HEK293T (cell line): Measurements from ENCODE around the gene FSTL4.

Source experiments
- CTCF ChIA-PET: fragments of 350-600 bp; formaldehyde crosslinking; extraction: SDS; loops from one replicate; lab custom pipeline; 2021; ENCODE audit warnings: antibody characterized with exemption, inconsistent platforms; lab: Yijun Ruan, JAX
- POLR2A ChIA-PET: fragments of 350-600 bp; formaldehyde crosslinking; extraction: SDS; loops from one replicate; lab custom pipeline; 2020; ENCODE audit warnings: antibody characterized with exemption, inconsistent platforms; lab: Yijun Ruan, JAX
- DNase-seq: peaks from one replicate; pipeline ENCODE4 v3.0.0; 2012; ENCODE audit warnings: mixed read lengths; ENCODE audit errors: extremely low spot score
- ARNT ChIP-seq: fragments of 450-650 bp; IDR thresholded peaks from 2 replicates; pipeline ENCODE4 v1.6.1; 2017; ENCODE audit warnings: mild to moderate bottlenecking
- BHLHE40 ChIP-seq: fragments of 450-650 bp; IDR thresholded peaks from 2 replicates; pipeline ENCODE4 v1.6.1; 2016; ENCODE audit warnings: mild to moderate bottlenecking, moderate library complexity, borderline replicate concordance
- CTBP1 ChIP-seq: fragments of 450-650 bp; IDR thresholded peaks from 2 replicates; pipeline ENCODE4 v1.6.1; 2016; ENCODE audit warnings: borderline replicate concordance
- ELF4 ChIP-seq: fragments of 450-650 bp; IDR thresholded peaks from 2 replicates; pipeline ENCODE4 v1.6.1; 2017; ENCODE audit warnings: antibody characterized with exemption
- FOXA1 ChIP-seq: fragments of 450-650 bp; IDR thresholded peaks from 2 replicates; pipeline ENCODE4 v1.6.1; 2016; ENCODE audit warnings: mild to moderate bottlenecking
- FOXK2 ChIP-seq: fragments of 450-650 bp; IDR thresholded peaks from 2 replicates; pipeline ENCODE4 v1.6.1; 2016; ENCODE audit warnings: mild to moderate bottlenecking
- FOXM1 ChIP-seq: fragments of 450-650 bp; IDR thresholded peaks from 2 replicates; pipeline ENCODE4 v1.6.1; 2017; ENCODE audit warnings: mild to moderate bottlenecking, borderline replicate concordance
- HDGF ChIP-seq: fragments of 450-650 bp; IDR thresholded peaks from 2 replicates; pipeline ENCODE4 v1.6.1; 2017; ENCODE audit warnings: antibody characterized with exemption, borderline replicate concordance
- L3MBTL2 ChIP-seq: fragments of 450-650 bp; conservative IDR thresholded peaks from 2 replicates; pipeline ENCODE4 v1.6.1; 2016; ENCODE audit warnings: mild to moderate bottlenecking
- LEF1 ChIP-seq: fragments of 450-650 bp; IDR thresholded peaks from 2 replicates; pipeline ENCODE4 v1.6.1; 2017; ENCODE audit warnings: mild to moderate bottlenecking, borderline replicate concordance
- NFRKB ChIP-seq: fragments of 450-650 bp; IDR thresholded peaks from 2 replicates; pipeline ENCODE4 v1.6.1; 2016; ENCODE audit warnings: mild to moderate bottlenecking, moderate library complexity
- SP1 ChIP-seq: fragments of 450-650 bp; IDR thresholded peaks from 2 replicates; pipeline ENCODE4 v1.6.1; 2017
- SUZ12 ChIP-seq: fragments of 450-650 bp; IDR thresholded peaks from 2 replicates; pipeline ENCODE4 v1.6.1; 2016; ENCODE audit warnings: mild to moderate bottlenecking
- TARDBP ChIP-seq: fragments of 450-650 bp; IDR thresholded peaks from 2 replicates; pipeline ENCODE4 v1.6.1; 2016
- ZNF384 ChIP-seq: fragments of 450-650 bp; IDR thresholded peaks from 2 replicates; pipeline ENCODE4 v1.6.1; 2016
- TF ChIP-seq, protein P1 (sequence below): fragments of 450-650 bp; IDR thresholded peaks from 2 replicates; pipeline ENCODE4 v1.6.1; 2016

The FSTL4 gene

DNA sequence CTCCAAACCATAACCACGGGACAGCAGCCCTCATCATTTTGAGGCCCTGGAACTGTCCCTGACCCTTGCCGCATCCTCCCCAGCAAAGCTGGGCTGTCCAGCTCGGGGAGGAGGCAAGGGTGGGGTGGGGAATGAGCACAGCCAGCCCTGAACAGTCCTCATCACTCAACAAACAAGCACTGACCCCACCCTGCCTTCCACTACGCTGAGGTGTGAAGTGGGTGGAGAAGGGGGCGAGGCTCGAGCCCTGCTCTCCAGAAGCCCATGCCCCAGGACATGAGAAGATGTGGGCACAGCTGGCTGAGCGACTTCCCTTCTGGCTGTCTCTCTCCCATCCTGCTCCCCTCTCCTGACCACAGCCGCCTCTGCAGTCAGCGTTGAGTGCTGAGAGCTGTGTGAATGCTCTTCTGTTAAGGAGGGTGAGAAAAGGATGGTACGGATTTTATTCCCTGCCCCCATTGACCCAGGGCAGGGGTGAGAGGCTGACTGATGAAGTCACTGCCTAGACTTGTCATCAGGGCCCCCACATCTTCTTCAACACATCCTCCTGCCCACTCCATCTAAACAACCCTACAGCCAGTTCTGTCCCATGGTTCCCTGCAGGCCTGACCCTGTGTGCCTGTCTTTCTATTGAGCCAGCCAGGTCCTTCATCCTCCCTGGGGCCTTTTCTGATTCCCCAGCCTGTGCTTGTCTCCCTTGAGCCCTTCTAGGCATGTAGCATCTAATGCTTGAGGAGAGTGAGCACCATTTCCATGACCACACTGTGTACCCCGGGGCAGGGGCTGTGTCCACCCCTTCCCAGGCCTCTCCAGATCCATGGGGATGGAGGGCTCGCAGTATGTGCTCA is 276.0 kb downstream of the FSTL4 start:
- ChIA-PET CTCF (no interaction called here), POLR2A (no interaction called here)
- no peak for TF ChIP-seq ARNT
- no peak for TF ChIP-seq HDGF
- no peak for TF ChIP-seq L3MBTL2
- TF ChIP-seq TARDBP = no peak
- TF ChIP-seq FOXK2 = no peak
- no peak for TF ChIP-seq CTBP1
- no peak for TF ChIP-seq FOXA1
- TF ChIP-seq, protein P1, sequence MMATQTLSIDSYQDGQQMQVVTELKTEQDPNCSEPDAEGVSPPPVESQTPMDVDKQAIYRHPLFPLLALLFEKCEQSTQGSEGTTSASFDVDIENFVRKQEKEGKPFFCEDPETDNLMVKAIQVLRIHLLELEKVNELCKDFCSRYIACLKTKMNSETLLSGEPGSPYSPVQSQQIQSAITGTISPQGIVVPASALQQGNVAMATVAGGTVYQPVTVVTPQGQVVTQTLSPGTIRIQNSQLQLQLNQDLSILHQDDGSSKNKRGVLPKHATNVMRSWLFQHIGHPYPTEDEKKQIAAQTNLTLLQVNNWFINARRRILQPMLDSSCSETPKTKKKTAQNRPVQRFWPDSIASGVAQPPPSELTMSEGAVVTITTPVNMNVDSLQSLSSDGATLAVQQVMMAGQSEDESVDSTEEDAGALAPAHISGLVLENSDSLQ = no peak
- no peak for TF ChIP-seq FOXM1
- no peak for TF ChIP-seq SUZ12
- no peak for TF ChIP-seq ZNF384
- no peak for TF ChIP-seq BHLHE40
- no peak for TF ChIP-seq ELF4
- TF ChIP-seq LEF1 = no peak
- no peak for DNase-seq

DNA sequence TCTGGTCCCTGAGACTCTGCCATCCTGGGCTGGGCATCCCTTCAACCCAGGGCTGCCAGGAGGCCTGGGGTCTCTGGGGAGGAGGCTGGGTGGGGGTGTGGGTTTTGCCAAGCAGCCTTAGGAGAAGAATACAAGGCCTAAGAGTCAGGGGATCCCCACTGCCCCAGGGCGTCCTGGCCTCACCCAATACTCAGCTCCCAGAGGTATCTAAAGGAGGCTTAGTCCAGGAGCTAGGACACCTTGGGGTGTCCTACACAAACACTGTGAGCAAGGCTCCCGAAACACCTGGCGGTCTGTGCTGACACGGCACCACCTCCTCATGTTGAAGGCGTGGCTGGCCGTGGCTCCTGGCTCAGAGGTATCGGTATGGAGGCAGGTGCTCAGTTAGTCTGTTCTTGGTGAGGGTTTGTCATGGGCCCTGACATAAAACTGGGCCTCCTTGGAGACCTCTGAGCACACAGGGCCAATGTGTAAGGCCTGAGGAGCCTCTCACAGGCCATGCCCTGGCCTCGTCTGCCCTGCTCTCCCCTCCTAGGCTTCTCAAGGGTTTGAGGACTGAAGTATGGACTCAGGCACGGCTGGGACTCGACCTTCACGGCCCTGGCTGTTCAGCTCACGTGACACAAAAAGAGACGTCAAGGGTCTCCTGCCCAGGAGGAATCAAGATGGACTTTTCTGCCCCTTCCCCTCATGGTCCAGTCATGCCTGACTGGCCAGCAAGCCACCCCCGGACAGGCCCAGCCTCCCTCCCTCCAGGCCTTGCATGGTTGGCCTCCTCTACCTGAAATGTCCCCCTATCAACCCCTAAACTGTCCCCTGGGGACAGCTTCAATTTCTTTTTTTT is 277.3 kb downstream of the FSTL4 start:
- TF ChIP-seq LEF1 = no peak
- TF ChIP-seq FOXK2 = no peak
- TF ChIP-seq ARNT = no peak
- TF ChIP-seq SUZ12 = no peak
- no peak for TF ChIP-seq SP1
- TF ChIP-seq L3MBTL2 = no peak
- TF ChIP-seq ELF4 = no peak
- no peak for TF ChIP-seq NFRKB
- no peak for TF ChIP-seq TARDBP
- no peak for TF ChIP-seq CTBP1
- no peak for TF ChIP-seq BHLHE40
- TF ChIP-seq FOXM1 = no peak
- ChIA-PET CTCF (no interaction called here), POLR2A (no interaction called here)
- no peak for DNase-seq

DNA sequence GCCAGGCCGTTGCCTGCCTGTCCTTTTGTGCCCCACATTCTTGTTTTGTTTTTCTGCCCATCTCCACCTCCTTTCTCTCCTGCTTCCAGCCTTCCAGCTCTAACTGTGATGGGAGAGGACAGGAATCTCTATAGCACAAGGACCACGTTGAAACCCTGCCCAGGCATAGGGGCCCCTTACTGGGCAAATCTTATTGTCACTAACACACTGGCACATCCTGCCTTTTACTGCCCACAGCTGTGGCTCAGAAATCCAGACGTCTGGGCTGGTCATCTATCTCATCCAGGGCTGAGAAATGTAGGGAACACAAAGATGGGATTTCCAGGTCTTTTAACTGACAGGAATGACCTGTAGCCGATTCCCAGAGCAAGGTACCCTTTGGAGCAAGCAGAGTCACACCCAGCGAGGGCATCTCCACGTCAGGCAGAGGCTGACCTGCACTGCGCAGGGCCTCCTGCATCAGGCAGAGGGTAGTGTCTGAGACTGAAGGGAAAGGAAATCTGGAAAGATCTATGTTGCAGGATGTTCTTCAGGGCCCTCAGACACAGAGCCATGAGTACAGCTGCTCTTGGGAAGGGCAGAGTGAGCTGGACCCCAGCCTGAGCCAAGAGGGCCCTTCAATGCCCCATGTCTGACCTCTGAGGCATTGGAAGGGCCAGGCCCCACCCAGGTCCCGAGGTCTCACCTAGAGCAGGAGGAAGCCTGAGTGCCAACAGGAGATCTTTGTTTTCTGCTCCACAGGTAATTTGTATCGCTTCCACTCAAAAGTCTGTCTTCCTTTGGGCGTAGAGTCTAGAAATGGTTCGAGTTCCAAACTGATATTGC is 278.8 kb downstream of the FSTL4 start:
- POLR2A ChIA-PET = no interaction called here
- DNase-seq = no peak

DNA sequence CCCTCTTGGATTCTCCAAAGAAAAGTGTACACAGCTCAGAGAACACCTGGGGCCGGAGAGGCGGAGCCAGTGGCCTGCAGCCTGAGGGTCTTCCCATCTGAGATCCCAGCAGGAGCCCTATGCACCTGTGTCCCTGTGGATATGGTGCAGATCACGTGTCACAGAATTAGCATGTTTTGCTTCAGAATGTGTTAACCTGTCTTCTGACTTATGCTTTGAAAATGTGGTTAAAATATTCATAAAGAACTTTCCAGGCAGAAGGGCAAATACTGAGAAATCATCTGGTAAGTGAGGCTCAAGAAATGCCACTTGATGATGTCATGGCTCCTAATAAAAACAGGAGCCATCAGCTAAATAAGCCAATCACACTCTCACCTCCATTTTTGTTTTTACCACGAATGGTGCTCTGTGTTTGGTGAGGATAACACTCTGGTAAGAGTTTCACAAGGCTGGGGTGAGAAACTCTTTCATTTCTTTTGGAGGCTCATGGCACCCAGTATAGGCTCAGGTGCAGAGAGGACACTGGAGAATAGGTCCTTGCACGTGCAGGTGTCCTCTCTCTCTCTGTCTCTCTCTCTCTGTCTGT is 279.8 kb downstream of the FSTL4 start:
- no peak for DNase-seq
- ChIA-PET POLR2A (no interaction called here), CTCF (interaction anchor here (0.6 to 1.0 kb wide), 3 partner anchors 10 to 16 kb away, joined by 3 to 4 read pairs (median 3); no protein-coding TSS in a partner anchor)

More for the DNA sequence above, 278.8 kb downstream of the FSTL4 start:
- CTCF ChIA-PET = no interaction called here
- TF ChIP-seq FOXA1 = no peak
- no peak for TF ChIP-seq L3MBTL2
- no peak for TF ChIP-seq TARDBP
- TF ChIP-seq ELF4 = no peak
- no peak for TF ChIP-seq ARNT
- no peak for TF ChIP-seq ZNF384

DNA sequence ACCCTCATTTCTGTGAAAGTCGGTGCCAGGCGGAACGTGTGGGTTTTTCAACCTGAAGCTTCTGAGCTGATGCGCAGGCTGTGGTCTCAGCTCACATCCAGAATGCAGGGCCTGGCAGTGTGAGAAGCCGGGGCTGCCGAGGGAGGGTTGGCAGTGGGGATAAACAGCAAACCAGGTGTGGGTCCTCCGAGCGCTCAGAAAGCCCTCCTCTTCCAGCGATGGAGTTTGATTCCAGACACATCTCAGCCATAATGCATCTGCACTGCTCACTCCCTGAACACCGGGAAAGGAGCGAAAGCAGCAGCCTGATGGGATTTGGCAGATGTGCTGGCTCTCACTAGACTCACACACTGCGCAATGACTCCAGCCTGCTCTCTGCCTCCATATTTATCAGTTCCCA is 280.4 kb downstream of the FSTL4 start:
- TF ChIP-seq, protein P1 = no peak
- no peak for TF ChIP-seq L3MBTL2
- no peak for TF ChIP-seq LEF1
- no peak for TF ChIP-seq ARNT
- TF ChIP-seq HDGF = no peak
- no peak for TF ChIP-seq NFRKB
- no peak for TF ChIP-seq SUZ12
- CTCF ChIA-PET = interaction anchor here (1.0 kb wide), 2 partner anchors 11 to 16 kb away, joined by 3 read pairs; no protein-coding TSS in a partner anchor
- POLR2A ChIA-PET = no interaction called here
- no peak for DNase-seq

More for the DNA sequence above, 279.8 kb downstream of the FSTL4 start:
- no peak for TF ChIP-seq L3MBTL2
- no peak for TF ChIP-seq FOXM1
- no peak for TF ChIP-seq NFRKB
- no peak for TF ChIP-seq BHLHE40
- TF ChIP-seq, protein P1 = no peak
- no peak for TF ChIP-seq ZNF384
- TF ChIP-seq FOXK2 = no peak
- TF ChIP-seq ELF4 = no peak
